Breast epithelium (tissue), 3 donors: Measurements from ENCODE around the gene IL36B.

ENCODE experiments used
- POLR2AphosphoS5 ChIP-seq, 3 donors: sonication (generic); formaldehyde crosslinking; IDR thresholded peaks; one replicate each; pipeline ENCODE4 v1.6.1; 2017; ENCODE audit warnings: antibody characterized with exemption in 3 of 3
- TF ChIP-seq, protein P1 (sequence below), 3 donors: fragments of 450-650 bp; IDR thresholded peaks; one replicate each; pipeline ENCODE4 v1.5.1; 2016 to 2017; ENCODE audit warnings: antibody characterized with exemption in 3 of 3, mild to moderate bottlenecking in 3 of 3, moderate library complexity in 3 of 3

DNA sequence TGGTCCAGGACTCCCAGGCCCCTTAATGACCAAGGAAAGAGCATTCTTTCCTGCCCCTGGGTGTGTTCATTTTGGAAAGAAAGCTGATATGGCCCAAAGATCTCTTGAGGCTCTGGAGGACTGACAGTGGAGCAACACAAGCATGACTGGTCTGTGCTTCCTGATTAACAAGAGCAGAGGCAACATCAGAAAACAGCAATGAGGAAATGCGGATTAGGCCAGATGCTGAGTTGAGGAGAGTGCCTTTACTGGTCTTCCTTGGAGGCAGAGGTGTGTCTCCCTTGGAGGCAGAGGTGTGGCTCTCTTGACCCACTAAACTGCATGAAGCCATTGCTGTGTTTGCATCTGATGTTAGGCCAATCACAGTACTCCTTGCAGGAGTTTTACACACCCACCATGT is 19.9 kb downstream of the IL36B start:
- TF ChIP-seq, protein P1, sequence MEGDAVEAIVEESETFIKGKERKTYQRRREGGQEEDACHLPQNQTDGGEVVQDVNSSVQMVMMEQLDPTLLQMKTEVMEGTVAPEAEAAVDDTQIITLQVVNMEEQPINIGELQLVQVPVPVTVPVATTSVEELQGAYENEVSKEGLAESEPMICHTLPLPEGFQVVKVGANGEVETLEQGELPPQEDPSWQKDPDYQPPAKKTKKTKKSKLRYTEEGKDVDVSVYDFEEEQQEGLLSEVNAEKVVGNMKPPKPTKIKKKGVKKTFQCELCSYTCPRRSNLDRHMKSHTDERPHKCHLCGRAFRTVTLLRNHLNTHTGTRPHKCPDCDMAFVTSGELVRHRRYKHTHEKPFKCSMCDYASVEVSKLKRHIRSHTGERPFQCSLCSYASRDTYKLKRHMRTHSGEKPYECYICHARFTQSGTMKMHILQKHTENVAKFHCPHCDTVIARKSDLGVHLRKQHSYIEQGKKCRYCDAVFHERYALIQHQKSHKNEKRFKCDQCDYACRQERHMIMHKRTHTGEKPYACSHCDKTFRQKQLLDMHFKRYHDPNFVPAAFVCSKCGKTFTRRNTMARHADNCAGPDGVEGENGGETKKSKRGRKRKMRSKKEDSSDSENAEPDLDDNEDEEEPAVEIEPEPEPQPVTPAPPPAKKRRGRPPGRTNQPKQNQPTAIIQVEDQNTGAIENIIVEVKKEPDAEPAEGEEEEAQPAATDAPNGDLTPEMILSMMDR (IDR thresholded peaks at IDR 0.05), result no peak
- TF ChIP-seq POLR2AphosphoS5 (IDR thresholded peaks at IDR 0.05), result no peak
